B cell (primary cell): ENCODE results near the gene MME. TPM values are rescaled to one million over a fixed set of nuclear protein-coding genes. Genes with fewer than 3 reads are reported as not detected.

Experiments
- ATAC-seq: fragments of 200-7000 bp; cut with Tn5 transposase; one replicate; pipeline ENCODE4 v1.10.0; 2021; ENCODE audit warnings: low read depth, mild to moderate bottlenecking, moderate number of reproducible peaks, moderate library complexity
- CTCF ChIA-PET: fragments of 350-600 bp; sonication (Branson Sonifier 250); formaldehyde crosslinking; loops from one replicate; lab custom pipeline; 2021; ENCODE audit warnings: antibody characterized with exemption, inconsistent platforms; lab: Charles Lee
- POLR2A ChIA-PET: fragments of 350-600 bp; sonication (Branson Sonifier 250); formaldehyde crosslinking; loops from one replicate; lab custom pipeline; 2021; ENCODE audit warnings: antibody characterized with exemption; lab: Charles Lee
- DNase-seq: peaks from one replicate; pipeline ENCODE4 v3.0.0; 2013
- H2AFZ ChIP-seq: 2 replicates; pipeline ENCODE4 v1.6.1; 2012; ENCODE audit warnings: mild to moderate bottlenecking, low read depth, low read length; ENCODE audit not compliant: insufficient read depth, poor library complexity, severe bottlenecking
- H3K27ac ChIP-seq, 2 donors: 1 replicate in 1 of 2; 2 replicates in 1 of 2; pipeline ENCODE4 v1.5.1; 2012 to 2013; ENCODE audit warnings: low read length in 2 of 2, mild to moderate bottlenecking in 2 of 2, moderate library complexity in 1 of 2
- H3K27me3 ChIP-seq, 4 experiments: fragments of 200-600 bp in 1 of 4; sonication (generic) in 1 of 4; replicated peaks in 1 of 4; 1 replicate in 2 of 4; 2 replicates in 2 of 4; pipeline versions ENCODE4 v1.6.1 to v1.7.0; 2013 to 2016; ENCODE audit warnings: low read length in 3 of 4, mild to moderate bottlenecking in 2 of 4, mixed read lengths in 1 of 4, moderate library complexity in 1 of 4; ENCODE audit not compliant: insufficient read depth in 4 of 4, control insufficient read depth in 3 of 4; ENCODE audit errors: control extremely low read depth in 1 of 4
- H3K36me3 ChIP-seq, 2 experiments: replicated peaks in 1 of 2; 1 replicate in 1 of 2; 2 replicates in 1 of 2; pipeline versions ENCODE4 v1.6.1 to v1.7.1; 2013; ENCODE audit warnings: low read length in 1 of 2; ENCODE audit not compliant: insufficient read depth in 2 of 2, control insufficient read depth in 1 of 2; ENCODE audit errors: control extremely low read depth in 1 of 2, extremely low read depth in 1 of 2
- H3K4me1 ChIP-seq, 2 donors: fragments of 200-600 bp in 1 of 2; sonication (generic) in 1 of 2; 1 replicate in 1 of 2; 2 replicates in 1 of 2; pipeline versions ENCODE4 v1.5.1 to v1.6.1; 2013 to 2017; ENCODE audit warnings: low read length in 2 of 2; ENCODE audit not compliant: control insufficient read depth in 2 of 2, insufficient read depth in 2 of 2
- H3K4me2 ChIP-seq: replicated peaks from 2 replicates; pipeline ENCODE3; 2012; ENCODE audit warnings: mild to moderate bottlenecking, low read depth, low read length; ENCODE audit not compliant: poor library complexity, severe bottlenecking
- H3K4me3 ChIP-seq, 5 experiments: fragments of 200-600 bp in 1 of 5; sonication (generic) in 1 of 5; 1 replicate in 3 of 5; 2 replicates in 2 of 5; pipeline versions ENCODE4 v1.5.1 to v1.7.0; 2011 to 2016; ENCODE audit warnings: low read length in 4 of 5, mild to moderate bottlenecking in 4 of 5, low read depth in 2 of 5, control low read depth in 1 of 5, moderate library complexity in 1 of 5; ENCODE audit not compliant: insufficient read depth in 1 of 5; ENCODE audit errors: control extremely low read depth in 1 of 5, extremely low read depth in 1 of 5
- H3K79me2 ChIP-seq: fragments of 200-600 bp; sonication (generic); one replicate; pipeline ENCODE4 v1.6.0; 2016; ENCODE audit warnings: low read length; ENCODE audit not compliant: control insufficient read depth, insufficient read depth
- H3K9ac ChIP-seq: fragments of 200-600 bp; sonication (generic); 2 replicates; pipeline ENCODE4 v1.6.1; 2017; ENCODE audit warnings: mild to moderate bottlenecking, low read length, moderate library complexity
- H3K9me3 ChIP-seq, 3 donors: one replicate each; pipeline versions ENCODE4 v1.6.1 to v1.7.1; 2013; ENCODE audit warnings: low read length in 2 of 3; ENCODE audit not compliant: control insufficient read depth in 2 of 3, insufficient read depth in 1 of 3; ENCODE audit errors: control extremely low read depth in 1 of 3
- H4K20me1 ChIP-seq: 2 replicates; pipeline ENCODE4 v1.6.0; 2012; ENCODE audit warnings: mild to moderate bottlenecking, low read length; ENCODE audit not compliant: insufficient read depth, control insufficient read depth, poor library complexity, severe bottlenecking
- H3K27ac Mint-ChIP-seq: one replicate; pipeline ENCODE4 v1.8.0; 2021; ENCODE audit warnings: mixed read lengths
- H3K27me3 Mint-ChIP-seq: one replicate; pipeline ENCODE4 v1.8.0; 2021; ENCODE audit warnings: mixed read lengths
- H3K4me1 Mint-ChIP-seq: one replicate; pipeline ENCODE4 v1.8.0; 2021; ENCODE audit warnings: mixed read lengths
- H3K4me3 Mint-ChIP-seq: one replicate; pipeline ENCODE4 v1.8.0; 2021; ENCODE audit warnings: mixed read lengths
- H3K9me3 Mint-ChIP-seq: one replicate; pipeline ENCODE4 v1.8.0; 2022; ENCODE audit warnings: mixed read lengths; ENCODE audit not compliant: insufficient read depth
- CTCF ChIP-seq: fragments of 200-600 bp; IDR thresholded peaks from one replicate; pipeline ENCODE4 v1.8.0; 2022; ENCODE audit warnings: antibody characterized with exemption, mild to moderate bottlenecking
- EZH2 ChIP-seq: IDR thresholded peaks from 2 replicates; pipeline ENCODE4 v1.6.1; 2012; ENCODE audit warnings: borderline replicate concordance, low read depth, mild to moderate bottlenecking, moderate library complexity, low read length; ENCODE audit not compliant: insufficient read depth, poor library complexity, severe bottlenecking
- WGBS: methylation state at CpG from one replicate; pipeline ENCODE4 v1.1.5; 2013; ENCODE audit warnings: missing lambda C conversion rate; ENCODE audit not compliant: insufficient coverage; 5-methylcytosine and 5-hydroxymethylcytosine counted together
- intact Hi-C: fragments of 100-400 bp; cut with micrococcal nuclease; formaldehyde crosslinking; loops from one replicate; pipeline ENCODE4 v1.10.0; 2022
- polyA plus RNA-seq: library from polyadenylated mRNA; depleted of rRNA; stranded (reverse); fragments of >200 nt; gene quantifications from 2 replicates; pipeline ENCODE4 v1.2.3, GENCODE V29; 2012
- total RNA-seq, 2 donors: library from RNA; stranded (reverse); fragments of 120-200 nt in 1 of 2; gene quantifications; 1 replicate in 1 of 2; 2 replicates in 1 of 2; pipeline versions ENCODE4 v1.2.3 to v1.2.4, GENCODE V29; 2013 to 2022

MME gene
- total and polyA plus RNA-seq, 2 donors (not counting 1 experiment from before 2014, with no cell fraction given), result 0.88 to 11.2 TPM

- Histone ChIP-seq H3K36me3 (no peaks in the 10 kb centered on the region), H2AFZ (no peak overlapping the region), H3K4me2 (no peak overlapping the region), H3K9ac (no peak overlapping the region), H3K4me3 (no peak overlapping the region), H3K27ac (no peak overlapping the region), H3K79me2 (no peaks in the 10 kb centered on the region), H3K9me3 (no peaks in the 10 kb centered on the region), H4K20me1 (no peaks in the 10 kb centered on the region), H3K4me1 (peaks cover 11 to 19% of the 10 kb centered on the region in 2 donors), H3K27me3 (peaks cover 0 to 16% (median 1%) of the 10 kb centered on the region in 4 experiments)
- DNase-seq (no peak), ATAC-seq (no peak)
- peaks cover 14% of the 10 kb centered on the region for H3K27me3 Mint-ChIP-seq
- H3K4me3 Mint-ChIP-seq, result no peak overlapping the region
- ChIA-PET POLR2A (no interaction called here), CTCF (no interaction called here)
- H3K4me1 Mint-ChIP-seq, result peaks cover 14% of the 10 kb centered on the region
- no peaks in the 10 kb centered on the region for H3K9me3 Mint-ChIP-seq
- intact Hi-C loops, result no loop called here
- no CpG with 5 or more reads among the region's 2 CpGs for WGBS
- no peak for TF ChIP-seq EZH2
- no peak for TF ChIP-seq CTCF
- no peak overlapping the region for H3K27ac Mint-ChIP-seq
Observed at GRCh38 chr3:155083313-155083905, 3.3 kb downstream of the MME start.

GRCh38 chr3:155084567-155084966, 4.4 kb downstream of the MME start:
- Mint-ChIP-seq H3K4me1 (peaks cover 8% of the 10 kb centered on the region), H3K27ac (no peak overlapping the region), H3K4me3 (no peak overlapping the region), H3K27me3 (peaks cover 5% of the 10 kb centered on the region), H3K9me3 (no peaks in the 10 kb centered on the region)
- no CpG with 5 or more reads among the region's 2 CpGs for WGBS
- Histone ChIP-seq H3K27me3 (peaks cover 0 to 6% (median 1%) of the 10 kb centered on the region in 4 experiments), H3K9ac (no peak overlapping the region), H2AFZ (no peak overlapping the region), H3K9me3 (no peaks in the 10 kb centered on the region), H4K20me1 (no peaks in the 10 kb centered on the region), H3K79me2 (no peaks in the 10 kb centered on the region), H3K36me3 (no peaks in the 10 kb centered on the region), H3K27ac (no peak overlapping the region), H3K4me3 (no peak overlapping the region), H3K4me2 (no peak overlapping the region), H3K4me1 (peaks cover 4 to 12% of the 10 kb centered on the region in 2 donors)
- TF ChIP-seq EZH2, result no peak
- no peak for TF ChIP-seq CTCF
- no peak for ATAC-seq
- DNase-seq, result no peak
- POLR2A ChIA-PET, result no interaction called here
- intact Hi-C loops, result no loop called here
- CTCF ChIA-PET, result no interaction called here
